EH (cell line): Measurements from ENCODE around the gene ESPNL.
A peak's percentile ranks its signal among the peaks of the same experiment; 100 is the strongest.

Experiments used
- DNase-seq: peaks from one replicate; pipeline ENCODE4 v3.0.0-alpha.2; 2015; ENCODE audit warnings: low read depth

Gene ESPNL

GRCh38 chr2:238158509-238159070 lies 58.5 kb downstream of the ESPNL start, which contains the start of gene ERFE:
Gene ERFE (plus strand): TSS chr2:238158970. CDS start chr2:238159008, 38 bp downstream.
- DNase-seq, result peak; percentile 57

DNA sequence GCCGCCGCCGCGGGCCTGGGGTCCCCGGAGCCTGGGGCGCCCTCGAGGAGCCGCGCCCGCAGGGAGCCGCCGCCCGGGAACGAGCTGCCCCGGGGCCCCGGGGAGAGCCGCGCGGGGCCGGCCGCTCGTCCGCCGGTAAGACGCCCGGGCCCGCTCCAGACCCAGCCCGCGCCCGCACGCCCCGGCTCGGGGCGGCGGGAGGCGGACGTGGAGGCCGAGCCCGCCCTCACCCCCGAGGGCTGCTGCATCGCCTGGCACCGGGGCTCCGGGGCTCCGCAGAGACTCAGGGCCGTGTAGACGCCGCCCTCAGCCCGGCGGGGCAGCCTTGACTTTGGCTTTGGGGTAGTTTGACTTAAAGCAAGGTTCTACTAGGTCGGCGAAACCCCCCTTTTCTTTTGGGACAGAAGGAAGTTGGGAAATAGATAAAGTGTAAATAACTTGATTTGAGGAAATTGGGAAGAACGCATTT lies 59.0 kb downstream of the ESPNL start:
- DNase-seq, result no peak

GRCh38 chr2:238159661-238160205 lies 59.6 kb downstream of the ESPNL start:
- no peak for DNase-seq

DNA sequence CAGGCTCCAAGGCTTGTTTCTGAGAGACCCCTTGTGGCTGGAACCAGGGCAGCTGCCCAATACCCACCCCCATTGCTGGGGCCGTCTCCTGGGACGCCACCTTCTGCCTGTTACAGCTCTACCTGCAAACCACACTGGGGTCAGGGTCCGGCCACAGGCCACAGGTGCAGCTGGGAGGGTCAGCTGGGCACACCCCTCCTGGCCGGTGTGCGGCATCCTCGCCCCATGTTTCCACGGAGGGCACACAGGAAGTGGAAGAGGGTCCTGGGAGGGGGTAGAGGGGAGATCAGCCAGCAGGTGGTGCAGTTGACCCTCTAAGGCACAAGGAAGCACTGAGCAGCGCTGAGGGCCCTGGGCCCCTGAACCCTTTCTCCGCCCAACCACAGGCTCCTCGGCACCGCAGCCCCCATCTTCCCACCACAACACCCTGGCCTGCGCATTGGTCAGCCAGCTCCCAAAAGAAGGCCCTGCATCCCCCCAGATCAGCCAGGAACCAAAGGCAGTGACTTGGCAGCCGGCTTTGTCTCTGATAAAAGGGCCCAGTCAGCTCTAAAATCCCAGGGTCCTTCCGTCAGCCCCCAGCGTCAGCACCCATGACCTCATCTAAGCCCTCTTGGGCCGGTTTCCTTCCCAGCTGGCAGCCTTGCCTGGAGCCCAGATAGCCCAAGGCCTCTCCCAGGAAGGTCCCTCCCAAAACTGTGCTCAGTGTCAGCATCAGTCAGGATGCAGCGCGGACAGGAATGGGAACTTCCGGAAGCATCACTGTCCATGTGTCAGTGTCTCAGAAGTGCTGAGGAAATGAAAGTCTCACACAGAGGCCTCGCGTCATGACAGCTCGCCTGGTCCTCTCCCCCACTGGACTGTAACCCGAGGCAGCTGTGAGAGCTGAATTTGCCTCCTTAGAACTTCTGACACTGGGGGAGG lies 60.3 kb downstream of the ESPNL start:
- DNase-seq, result peak; percentile 18

- no peak for DNase-seq
Observed at GRCh38 chr2:238161291-238162051, 61.3 kb downstream of the ESPNL start.

GRCh38 chr2:238162251-238162845 lies 62.2 kb downstream of the ESPNL start:
- DNase-seq, result no peak

DNA sequence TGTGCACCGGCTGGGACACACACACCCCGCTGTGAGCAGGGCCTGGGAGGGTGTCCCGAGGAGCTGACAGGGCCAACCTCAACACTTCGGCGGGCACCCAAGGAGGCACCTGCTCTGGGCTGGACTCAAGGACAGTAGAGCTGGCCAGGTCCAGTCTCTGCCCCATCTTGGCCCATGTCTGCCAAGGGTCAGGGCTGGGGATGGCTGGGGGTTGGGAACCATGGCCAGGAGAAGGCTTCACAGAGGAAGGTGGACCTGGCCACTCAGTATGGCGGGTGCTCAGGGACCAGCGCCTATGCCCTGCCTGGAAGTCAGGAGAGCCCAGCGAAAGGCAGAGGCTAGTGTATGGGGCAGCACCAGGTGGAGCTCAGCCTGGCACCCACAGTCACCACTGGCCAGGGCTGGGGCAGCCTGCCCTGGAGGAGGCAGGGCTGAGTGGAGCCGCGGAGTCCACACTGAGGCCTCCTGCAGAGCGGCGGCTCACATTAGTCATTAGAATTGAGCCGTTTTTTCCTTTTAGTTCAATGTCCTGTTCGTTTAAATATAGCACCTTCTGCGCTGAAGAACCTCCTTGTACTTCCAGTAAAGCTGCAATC lies 62.8 kb downstream of the ESPNL start:
- DNase-seq, result peak; percentile 50

GRCh38 chr2:238163481-238164198 lies 63.5 kb downstream of the ESPNL start:
- DNase-seq, result peak; percentile 15

GRCh38 chr2:238164906-238165287 lies 64.8 kb downstream of the ESPNL start:
- no peak for DNase-seq

DNA sequence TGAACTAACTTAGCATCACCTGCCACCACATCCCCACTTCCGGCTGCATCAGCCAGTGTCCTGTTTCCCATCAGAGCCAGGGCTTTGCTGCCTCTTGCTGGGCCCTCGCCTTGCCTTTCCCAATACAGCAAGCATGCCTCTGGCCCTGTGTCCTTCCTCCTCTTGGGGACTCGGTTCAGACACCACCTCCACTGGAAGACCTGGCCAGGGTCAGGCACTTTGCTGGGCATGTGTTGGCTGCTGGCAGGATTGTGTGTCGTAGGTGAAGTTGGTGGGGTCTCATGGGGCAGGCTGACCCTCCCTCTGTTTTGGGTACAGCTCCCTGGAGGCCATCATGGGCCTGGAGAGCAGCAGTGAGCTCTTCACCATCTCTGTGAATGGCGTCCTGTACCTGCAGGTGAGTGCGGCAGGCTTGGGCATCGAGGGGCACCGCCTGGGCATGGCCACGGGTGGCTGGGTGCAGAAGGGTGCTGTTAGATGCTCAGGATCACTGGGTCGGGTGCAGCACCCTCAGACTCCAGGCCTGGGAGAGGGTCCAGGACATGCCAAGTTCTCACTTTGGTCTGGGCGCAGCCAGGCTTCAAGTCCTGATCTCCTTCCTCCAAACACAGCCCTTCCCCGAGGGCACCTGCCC lies 65.3 kb downstream of the ESPNL start:
- DNase-seq, result no peak

DNA sequence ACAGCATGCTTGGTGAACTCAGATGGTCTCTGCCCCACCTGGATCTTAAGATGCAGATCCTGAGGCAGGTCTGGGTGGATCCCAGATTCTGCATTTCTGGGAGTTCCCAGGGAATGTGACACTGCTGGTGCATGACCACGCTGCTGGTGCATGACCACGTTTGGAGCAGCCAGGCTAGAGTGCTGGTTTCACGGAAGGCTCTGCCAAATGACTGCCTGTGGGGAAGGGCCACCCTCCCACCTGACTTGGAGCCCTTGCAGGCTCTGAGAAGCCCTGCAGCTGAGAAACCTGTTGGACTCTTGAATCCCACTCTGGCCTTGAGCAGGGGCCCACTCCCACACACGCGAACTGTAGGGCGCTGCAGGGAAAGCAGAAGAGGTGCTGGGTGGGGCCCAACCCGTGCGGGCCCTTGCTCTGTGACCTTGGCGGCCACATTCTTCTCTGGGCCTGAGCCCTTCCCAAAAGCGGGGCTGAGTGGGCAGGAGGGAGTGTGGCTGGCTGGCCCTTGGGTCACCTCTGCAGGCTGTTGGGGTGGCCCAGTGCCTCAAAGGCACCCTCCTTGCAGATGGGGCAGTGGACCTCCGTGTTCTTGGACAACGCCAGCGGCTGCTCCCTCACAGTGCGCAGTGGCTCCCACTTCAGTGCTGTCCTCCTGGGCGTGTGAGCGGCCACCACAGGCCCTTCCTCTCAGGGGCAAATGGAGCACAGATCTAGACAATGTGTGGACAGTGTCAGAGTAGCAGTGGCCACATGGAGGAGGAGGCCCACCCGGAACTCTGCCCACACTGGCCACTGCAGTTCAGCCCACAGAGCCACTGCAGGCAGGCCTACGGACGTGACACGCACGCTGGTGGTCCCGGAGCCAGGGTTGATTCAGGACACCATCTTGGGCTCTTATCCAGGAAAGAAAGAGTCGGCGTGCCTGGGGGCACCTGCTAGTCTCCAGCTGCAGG lies 66.5 kb downstream of the ESPNL start:
- DNase-seq, result no peak

- no peak for DNase-seq
Observed at GRCh38 chr2:238167344-238167715, 67.2 kb downstream of the ESPNL start.

- peak; percentile 49 for DNase-seq
Observed at GRCh38 chr2:238167761-238168160, 67.6 kb downstream of the ESPNL start.

DNA sequence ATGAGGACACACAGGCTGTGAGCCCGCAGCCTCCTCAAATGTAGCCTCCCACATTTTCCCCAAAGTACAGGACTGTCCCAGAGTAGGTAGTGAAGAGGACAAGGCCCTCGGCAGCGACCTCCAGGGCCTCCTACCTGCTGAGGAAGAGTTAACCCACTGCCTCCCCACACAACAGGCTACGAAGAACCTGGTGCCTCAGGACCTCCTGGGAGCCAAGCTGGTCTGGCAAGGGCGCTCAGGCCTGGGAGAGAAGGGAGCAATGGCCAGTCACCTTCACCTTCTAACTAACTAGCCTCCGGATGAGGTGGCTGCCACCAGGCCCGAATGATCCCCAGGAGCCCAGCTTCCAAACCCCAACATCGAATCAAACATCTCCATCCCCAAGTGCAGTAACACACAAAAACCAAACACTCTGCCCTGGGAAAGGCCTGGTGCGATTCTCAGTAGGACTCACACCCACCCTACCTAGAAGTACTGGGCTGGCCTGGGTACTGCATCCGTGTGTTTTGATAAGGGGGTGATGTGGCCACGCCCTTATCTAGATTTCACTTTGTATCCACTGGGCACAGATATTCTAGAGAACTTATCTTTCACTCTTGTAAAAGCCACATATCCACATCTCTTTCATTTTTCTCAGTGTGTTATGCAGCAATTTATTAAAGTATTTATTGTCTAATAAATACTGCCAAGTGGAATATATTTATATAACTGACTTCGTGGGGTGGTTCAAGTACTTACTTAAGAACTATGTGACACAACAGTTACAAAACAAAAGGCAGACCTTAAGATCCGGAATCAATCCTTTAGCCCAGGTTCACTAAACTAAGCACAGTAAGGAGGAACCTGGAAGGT lies 68.3 kb downstream of the ESPNL start:
- DNase-seq, result no peak

DNA sequence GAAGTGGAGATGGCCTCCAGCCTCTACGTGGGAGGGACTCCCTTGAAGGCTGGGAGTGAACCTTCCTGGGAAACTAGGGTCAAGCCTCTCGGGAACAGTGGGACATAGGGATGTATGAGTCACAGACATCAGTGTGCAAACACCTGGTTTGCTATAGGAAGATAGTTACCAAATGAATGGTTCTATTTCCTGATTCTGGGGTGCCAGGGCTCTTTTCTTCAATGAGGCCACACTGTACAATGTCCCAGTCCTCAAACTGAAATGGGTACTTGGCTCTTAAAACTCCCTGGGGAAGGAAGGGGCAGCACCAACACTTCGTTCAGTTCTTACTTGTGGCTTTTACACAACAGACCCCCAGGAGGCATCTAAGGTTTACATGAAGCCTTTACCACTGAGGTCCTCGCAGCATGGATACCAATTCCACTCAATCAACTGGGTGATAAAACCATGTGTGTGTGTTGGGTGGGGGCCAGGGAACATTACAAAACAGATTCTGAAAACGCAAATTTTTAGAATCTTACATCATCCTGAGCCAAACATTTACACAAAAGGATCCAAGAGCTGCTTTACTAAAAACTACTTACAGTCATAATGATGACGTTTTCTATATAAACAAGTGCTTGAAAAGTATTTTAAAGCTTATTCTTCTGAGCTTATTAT lies 69.0 kb downstream of the ESPNL start:
- peak; percentile 96 for DNase-seq

- DNase-seq, result peak; percentile 98
Observed at GRCh38 chr2:238169708-238170251, 69.6 kb downstream of the ESPNL start.

- DNase-seq, result no peak
Observed at GRCh38 chr2:238170386-238171071, 70.4 kb downstream of the ESPNL start.
